ENCODE measurements around the gene HERC2.
"Not testable (repeated sequence)": the region's sequence is repeated elsewhere in the genome, so short reads cannot be mapped to it uniquely, and the experiment has no call there.

HERC2 gene

DNA sequence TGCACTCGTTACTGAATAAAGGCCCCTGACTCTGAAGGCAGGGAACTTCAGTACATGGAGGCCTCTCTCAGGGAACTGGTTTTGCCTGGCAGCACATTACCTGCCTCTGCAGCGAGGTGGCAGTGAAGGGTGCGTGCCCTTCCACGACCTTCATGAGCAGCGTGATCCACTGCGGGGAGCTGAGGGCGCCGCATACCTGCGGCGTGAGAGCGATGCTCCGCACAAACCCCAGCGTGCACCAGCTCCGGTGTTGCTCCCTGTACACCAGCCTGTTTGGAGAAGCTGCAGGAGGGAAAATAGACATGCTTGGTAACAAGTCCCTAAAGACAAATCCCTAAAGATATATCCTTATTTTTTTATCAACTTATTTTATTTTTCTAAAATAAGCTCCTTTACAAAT is 106.5 kb downstream of the HERC2 start:
- H3K27ac ChIP-seq (ENCODE audit: low read depth, low read length, poor library complexity, severe bottlenecking); H3F3A ChIP-seq (ENCODE audit: insufficient read depth, low read length); H3K27me3 ChIP-seq (ENCODE audit: insufficient read depth, low read length); H3K9me3 ChIP-seq (ENCODE audit: low read length); H4K20me1 ChIP-seq (ENCODE audit: insufficient read depth, low read length); H2AFZ ChIP-seq (ENCODE audit: low read length); H3K4me3 ChIP-seq (ENCODE audit: low read depth, low read length, poor library complexity, severe bottlenecking); H3K9ac ChIP-seq (ENCODE audit: low read length); H3K9me2 ChIP-seq (ENCODE audit: low read depth, low read length); H3K4me1 ChIP-seq (ENCODE audit: insufficient read depth, low read length, severe bottlenecking); H3K4me2 ChIP-seq (ENCODE audit: low read length); H3K79me2 ChIP-seq (ENCODE audit: insufficient read depth, low read length): not testable (repeated sequence)
- H3K36me3 ChIP-seq (ENCODE audit: insufficient read depth, low read length): peaks cover 34% of the 10 kb centered on the region

DNA sequence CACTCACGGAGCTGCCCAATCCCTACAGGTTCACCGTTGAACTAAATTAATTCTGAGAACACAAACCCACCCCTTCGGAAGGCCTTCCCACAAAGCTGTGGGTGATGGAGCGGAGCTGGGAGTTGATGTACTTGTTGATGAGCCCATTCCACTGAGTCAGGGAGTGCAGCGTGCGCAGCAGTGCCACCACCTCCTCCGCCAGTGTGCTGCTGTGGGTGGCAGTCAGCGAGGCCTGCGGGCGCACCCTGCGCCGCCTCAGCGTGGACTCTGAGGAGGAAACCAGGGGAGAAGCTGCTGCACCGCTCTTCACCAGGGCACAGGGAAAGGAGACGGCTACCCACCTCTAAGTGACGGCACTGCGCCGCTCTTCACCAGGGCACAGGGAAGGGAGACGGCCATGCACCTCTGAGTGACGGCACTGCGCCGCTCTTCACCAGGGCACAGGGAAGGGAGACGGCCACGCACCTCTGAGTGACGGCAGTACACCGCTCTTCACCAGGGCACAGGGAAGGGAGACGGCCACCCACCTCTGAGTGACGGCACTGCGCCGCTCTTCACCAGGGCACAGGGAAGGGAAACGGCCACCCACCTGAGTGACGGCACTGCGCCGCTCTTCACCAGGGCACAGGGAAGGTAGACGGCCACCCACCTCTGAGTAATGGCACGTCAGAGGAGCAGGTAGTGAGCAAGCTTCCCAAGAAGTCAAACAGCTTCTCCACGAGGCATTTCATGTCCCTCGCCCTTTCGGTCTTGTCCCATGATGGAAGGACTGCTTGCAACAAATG is 107.8 kb downstream of the HERC2 start:
- H3K4me3 ChIP-seq (ENCODE audit: low read depth, low read length, poor library complexity, severe bottlenecking); H3K9ac ChIP-seq (ENCODE audit: low read length); H2AFZ ChIP-seq (ENCODE audit: low read length); H3K79me2 ChIP-seq (ENCODE audit: insufficient read depth, low read length); H3K9me2 ChIP-seq (ENCODE audit: low read depth, low read length); H3F3A ChIP-seq (ENCODE audit: insufficient read depth, low read length); H3K27ac ChIP-seq (ENCODE audit: low read depth, low read length, poor library complexity, severe bottlenecking); H3K4me2 ChIP-seq (ENCODE audit: low read length); H3K9me3 ChIP-seq (ENCODE audit: low read length); H3K27me3 ChIP-seq (ENCODE audit: insufficient read depth, low read length); H3K4me1 ChIP-seq (ENCODE audit: insufficient read depth, low read length, severe bottlenecking); H4K20me1 ChIP-seq (ENCODE audit: insufficient read depth, low read length): not testable (repeated sequence)
- H3K36me3 ChIP-seq (ENCODE audit: insufficient read depth, low read length): peaks cover 22% of the 10 kb centered on the region

- not testable (repeated sequence) for H3F3A ChIP-seq (ENCODE audit: insufficient read depth, low read length); H2AFZ ChIP-seq (ENCODE audit: low read length); H3K9me2 ChIP-seq (ENCODE audit: low read depth, low read length); H3K9ac ChIP-seq (ENCODE audit: low read length); H3K27me3 ChIP-seq (ENCODE audit: insufficient read depth, low read length); H3K79me2 ChIP-seq (ENCODE audit: insufficient read depth, low read length); H3K4me3 ChIP-seq (ENCODE audit: low read depth, low read length, poor library complexity, severe bottlenecking); H3K4me1 ChIP-seq (ENCODE audit: insufficient read depth, low read length, severe bottlenecking); H3K4me2 ChIP-seq (ENCODE audit: low read length); H4K20me1 ChIP-seq (ENCODE audit: insufficient read depth, low read length); H3K9me3 ChIP-seq (ENCODE audit: low read length); H3K27ac ChIP-seq (ENCODE audit: low read depth, low read length, poor library complexity, severe bottlenecking)
- H3K36me3 ChIP-seq (ENCODE audit: insufficient read depth, low read length): peaks cover 14% of the 10 kb centered on the region
Observed at GRCh38 chr15:28213393-28213792, 108.6 kb downstream of the HERC2 start.

GRCh38 chr15:28208583-28208982 is 113.4 kb downstream of the HERC2 start:
- Histone ChIP-seq H3F3A (ENCODE audit: insufficient read depth, low read length) (no peaks in the 10 kb centered on the region), H3K27ac (ENCODE audit: low read depth, low read length, poor library complexity, severe bottlenecking) (no peak overlapping the region), H3K27me3 (ENCODE audit: insufficient read depth, low read length) (no peaks in the 10 kb centered on the region), H3K4me2 (ENCODE audit: low read length) (no peak overlapping the region), H3K36me3 (ENCODE audit: insufficient read depth, low read length) (no peaks in the 10 kb centered on the region), H4K20me1 (ENCODE audit: insufficient read depth, low read length) (no peaks in the 10 kb centered on the region), H3K9me3 (ENCODE audit: low read length) (no peaks in the 10 kb centered on the region), H3K4me3 (ENCODE audit: low read depth, low read length, poor library complexity, severe bottlenecking) (no peak overlapping the region), H2AFZ (ENCODE audit: low read length) (no peak overlapping the region), H3K9ac (ENCODE audit: low read length) (no peak overlapping the region), H3K4me1 (ENCODE audit: insufficient read depth, low read length, severe bottlenecking) (no peaks in the 10 kb centered on the region), H3K79me2 (ENCODE audit: insufficient read depth, low read length) (no peaks in the 10 kb centered on the region), H3K9me2 (ENCODE audit: low read depth, low read length) (no peaks in the 10 kb centered on the region)
- TF ChIP-seq EZH2 (IDR thresholded peaks at IDR 0.05; ENCODE audit: borderline replicate concordance, low read length): no peak
- TF ChIP-seq, protein P1, sequence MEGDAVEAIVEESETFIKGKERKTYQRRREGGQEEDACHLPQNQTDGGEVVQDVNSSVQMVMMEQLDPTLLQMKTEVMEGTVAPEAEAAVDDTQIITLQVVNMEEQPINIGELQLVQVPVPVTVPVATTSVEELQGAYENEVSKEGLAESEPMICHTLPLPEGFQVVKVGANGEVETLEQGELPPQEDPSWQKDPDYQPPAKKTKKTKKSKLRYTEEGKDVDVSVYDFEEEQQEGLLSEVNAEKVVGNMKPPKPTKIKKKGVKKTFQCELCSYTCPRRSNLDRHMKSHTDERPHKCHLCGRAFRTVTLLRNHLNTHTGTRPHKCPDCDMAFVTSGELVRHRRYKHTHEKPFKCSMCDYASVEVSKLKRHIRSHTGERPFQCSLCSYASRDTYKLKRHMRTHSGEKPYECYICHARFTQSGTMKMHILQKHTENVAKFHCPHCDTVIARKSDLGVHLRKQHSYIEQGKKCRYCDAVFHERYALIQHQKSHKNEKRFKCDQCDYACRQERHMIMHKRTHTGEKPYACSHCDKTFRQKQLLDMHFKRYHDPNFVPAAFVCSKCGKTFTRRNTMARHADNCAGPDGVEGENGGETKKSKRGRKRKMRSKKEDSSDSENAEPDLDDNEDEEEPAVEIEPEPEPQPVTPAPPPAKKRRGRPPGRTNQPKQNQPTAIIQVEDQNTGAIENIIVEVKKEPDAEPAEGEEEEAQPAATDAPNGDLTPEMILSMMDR (IDR thresholded peaks at IDR 0.05; ENCODE audit: low read length): no peak

- H3K36me3 ChIP-seq (ENCODE audit: insufficient read depth, low read length); H3K9me3 ChIP-seq (ENCODE audit: low read length); H3K27ac ChIP-seq (ENCODE audit: low read depth, low read length, poor library complexity, severe bottlenecking); H3K79me2 ChIP-seq (ENCODE audit: insufficient read depth, low read length); H4K20me1 ChIP-seq (ENCODE audit: insufficient read depth, low read length); H3K9ac ChIP-seq (ENCODE audit: low read length); H2AFZ ChIP-seq (ENCODE audit: low read length); H3K4me3 ChIP-seq (ENCODE audit: low read depth, low read length, poor library complexity, severe bottlenecking); H3F3A ChIP-seq (ENCODE audit: insufficient read depth, low read length); H3K4me2 ChIP-seq (ENCODE audit: low read length); H3K27me3 ChIP-seq (ENCODE audit: insufficient read depth, low read length); H3K4me1 ChIP-seq (ENCODE audit: insufficient read depth, low read length, severe bottlenecking); H3K9me2 ChIP-seq (ENCODE audit: low read depth, low read length): not testable (repeated sequence)
Observed at GRCh38 chr15:28205640-28206039, 116.3 kb downstream of the HERC2 start.

DNA sequence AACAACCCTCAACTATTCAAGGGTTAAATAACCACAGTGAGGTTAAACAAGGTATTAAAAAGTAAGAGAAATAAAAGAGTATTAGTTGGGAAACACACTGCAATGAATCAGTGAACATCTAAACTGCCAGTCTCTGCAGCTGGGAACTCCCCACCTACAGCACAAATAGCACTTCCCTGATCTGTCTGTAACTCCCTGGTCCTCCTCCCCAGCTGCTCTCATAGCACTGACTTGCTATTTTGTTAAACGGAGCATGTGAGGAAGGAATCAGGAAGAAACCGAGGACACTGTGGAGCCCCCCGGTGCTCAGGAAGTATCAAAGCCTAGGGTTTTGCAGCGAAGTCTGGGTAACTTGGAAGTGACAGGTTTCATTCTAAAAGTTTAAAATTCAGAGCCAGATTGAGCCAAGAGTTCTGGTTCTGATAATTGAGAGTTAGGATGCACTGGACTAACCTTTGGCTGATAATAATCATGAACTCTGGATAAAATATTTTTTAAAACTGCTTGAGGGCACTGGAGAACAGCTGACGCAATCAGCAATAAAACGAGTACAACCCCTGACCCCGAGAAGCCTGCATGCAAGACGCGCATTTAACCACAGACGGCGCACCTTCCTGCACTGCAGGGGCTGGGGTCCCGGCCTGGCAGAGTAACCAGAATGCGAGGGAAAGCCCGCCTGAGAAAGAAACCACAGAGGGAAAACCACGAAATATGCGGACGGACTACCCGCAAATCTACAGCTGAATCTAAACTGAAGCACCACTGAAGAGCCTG is 118.7 kb downstream of the HERC2 start:
- H3K27ac ChIP-seq (ENCODE audit: low read depth, low read length, poor library complexity, severe bottlenecking); H4K20me1 ChIP-seq (ENCODE audit: insufficient read depth, low read length); H3K4me2 ChIP-seq (ENCODE audit: low read length); H3K9me3 ChIP-seq (ENCODE audit: low read length); H3K36me3 ChIP-seq (ENCODE audit: insufficient read depth, low read length); H3K4me3 ChIP-seq (ENCODE audit: low read depth, low read length, poor library complexity, severe bottlenecking); H3K9ac ChIP-seq (ENCODE audit: low read length); H3K9me2 ChIP-seq (ENCODE audit: low read depth, low read length); H3K27me3 ChIP-seq (ENCODE audit: insufficient read depth, low read length); H3F3A ChIP-seq (ENCODE audit: insufficient read depth, low read length); H3K79me2 ChIP-seq (ENCODE audit: insufficient read depth, low read length); H3K4me1 ChIP-seq (ENCODE audit: insufficient read depth, low read length, severe bottlenecking); H2AFZ ChIP-seq (ENCODE audit: low read length): not testable (repeated sequence)

Data from OCI-LY1 (cell line).